K562 (cell line): ENCODE data around the gene NDUFB10. TPM values are rescaled to one million over a fixed set of nuclear protein-coding genes. Genes with fewer than 3 reads are reported as not detected.

Experiments used
- ATAC-seq: fragments of 200-7000 bp; cut with Tn5 transposase; 3 replicates; pipeline ENCODE4 v1.9.1; 2020; ENCODE audit warnings: moderate library complexity
- BruUV-seq: library from RNA; stranded (reverse); fragments of 400-500 nt; replicated peaks from 2 replicates; lab custom pipeline; 2021; lab: Mats Ljungman, UMichigan
- CTCF ChIA-PET: fragments of 300-600 bp; formaldehyde crosslinking; extraction: SDS; loops from one replicate; lab custom pipeline; 2021; ENCODE audit warnings: low intra/inter-chr PET ratio; lab: Yijun Ruan, JAX
- POLR2A ChIA-PET: fragments of 300-600, 350-650 bp; sonication (Branson Sonifier 250); formaldehyde crosslinking; extraction: SDS; loops from one replicate; lab custom pipeline; 2021; ENCODE audit warnings: antibody characterized with exemption, inconsistent platforms; lab: Yijun Ruan, JAX
- DNase-seq, 4 experiments: peaks; one replicate each; pipeline versions ENCODE4 v3.0.0 to v3.0.0-alpha.2; 2011 to 2018; ENCODE audit warnings: low spot score in 3 of 4, mixed read lengths in 3 of 4; ENCODE audit errors: extremely low read depth in 1 of 4
- FAIRE-seq: peaks from 2 replicates; lab custom pipeline; 2011; peaks lifted over from hg19 to GRCh38; lab: Jason Lieb, UNC
- H2AFZ ChIP-seq: 2 replicates; pipeline ENCODE4 v1.6.0; 2011; ENCODE audit warnings: low read depth, low read length, control low read depth, inconsistent platforms
- H3K27ac ChIP-seq: fragments of 200-600 bp; 3 replicates; pipeline ENCODE4 v1.8.0; 2011; ENCODE audit warnings: low read depth, mild to moderate bottlenecking, control low read depth, inconsistent platforms, low read length, moderate library complexity, mixed read lengths; ENCODE audit errors: extremely low read depth
- H3K27me3 ChIP-seq, 2 experiments: fragments of 300-600 bp in 1 of 2; 2 replicates in 1 of 2; 3 replicates in 1 of 2; pipeline versions ENCODE4 v1.6.0 to v1.8.0; 2011; ENCODE audit warnings: inconsistent platforms in 2 of 2, low read length in 2 of 2, mild to moderate bottlenecking in 1 of 2, mixed read lengths in 1 of 2, moderate library complexity in 1 of 2; ENCODE audit not compliant: control insufficient read depth in 2 of 2, insufficient read depth in 2 of 2
- H3K36me3 ChIP-seq: fragments of 300-600 bp; 3 replicates; pipeline ENCODE4 v1.8.0; 2011; ENCODE audit warnings: mild to moderate bottlenecking, low read length, inconsistent platforms; ENCODE audit not compliant: control insufficient read depth, insufficient read depth
- H3K4me1 ChIP-seq, 2 experiments: fragments of 200-600 bp in 1 of 2; replicated peaks in 1 of 2; 2 replicates in 1 of 2; 3 replicates in 1 of 2; pipeline versions ENCODE4 v1.5.1 to v1.8.0; 2011; ENCODE audit warnings: inconsistent platforms in 2 of 2, low read length in 2 of 2, mild to moderate bottlenecking in 1 of 2, mixed read lengths in 1 of 2, moderate library complexity in 1 of 2; ENCODE audit not compliant: control insufficient read depth in 2 of 2, insufficient read depth in 2 of 2
- H3K4me2 ChIP-seq: 2 replicates; pipeline ENCODE4 v1.6.1; 2011; ENCODE audit warnings: low read length, control low read depth, inconsistent platforms, mixed read lengths; ENCODE audit not compliant: insufficient read depth
- H3K4me3 ChIP-seq: fragments of 200-600 bp; sonication (generic), shearing (Covaris generic); 2 replicates; pipeline ENCODE4 v1.5.1; 2016; ENCODE audit warnings: control low read depth, inconsistent platforms
- H3K79me2 ChIP-seq: fragments of 200-600 bp; 3 replicates; pipeline ENCODE4 v1.8.0; 2011; ENCODE audit warnings: low read length, inconsistent platforms; ENCODE audit not compliant: control insufficient read depth, insufficient read depth
- H3K9ac ChIP-seq, 2 experiments: 2 replicates each; pipeline versions ENCODE4 v1.6.0 to v1.6.1; 2011; ENCODE audit warnings: low read depth in 2 of 2, low read length in 2 of 2, control low read depth in 1 of 2, inconsistent platforms in 1 of 2, mild to moderate bottlenecking in 1 of 2, mixed read lengths in 1 of 2; ENCODE audit not compliant: insufficient read depth in 1 of 2
- H3K9me1 ChIP-seq: one replicate; pipeline ENCODE4 v1.6.0; 2011; ENCODE audit warnings: inconsistent platforms, mild to moderate bottlenecking, low read length, moderate library complexity; ENCODE audit not compliant: control insufficient read depth, insufficient read depth
- H3K9me3 ChIP-seq: replicated peaks from 2 replicates; pipeline ENCODE4 v1.5.1; 2011; ENCODE audit warnings: low read depth, low read length, inconsistent platforms; ENCODE audit not compliant: control insufficient read depth, insufficient read depth
- H4K20me1 ChIP-seq: replicated peaks from 2 replicates; pipeline ENCODE4 v1.6.1; 2011; ENCODE audit warnings: low read length, inconsistent platforms, mixed read lengths; ENCODE audit not compliant: control insufficient read depth, insufficient read depth
- C11orf30 ChIP-seq: fragments of 450-650 bp; IDR thresholded peaks from 2 replicates; pipeline ENCODE4 v1.6.1; 2016; ENCODE audit warnings: low read depth, mild to moderate bottlenecking
- EGR1 ChIP-seq: fragments of 450-650 bp; conservative IDR thresholded peaks from 2 replicates; pipeline ENCODE4 v1.6.1; 2017; ENCODE audit warnings: mild to moderate bottlenecking
- ETS1 ChIP-seq: conservative IDR thresholded peaks from 2 replicates; pipeline ENCODE4 v1.6.1; 2011; ENCODE audit warnings: low read depth, mild to moderate bottlenecking, low read length; ENCODE audit not compliant: control insufficient read depth
- FIP1L1 ChIP-seq: fragments of 200-400 bp; formaldehyde crosslinking; IDR thresholded peaks from 2 replicates; pipeline ENCODE4 v1.6.1; 2018; ENCODE audit warnings: mild to moderate bottlenecking, low read depth, low read length; ENCODE audit not compliant: poor library complexity, severe bottlenecking
- HLTF ChIP-seq: fragments of 450-650 bp; IDR thresholded peaks from 2 replicates; pipeline ENCODE4 v1.6.1; 2016
- MAFF ChIP-seq: IDR thresholded peaks from 2 replicates; pipeline ENCODE4 v1.6.1; 2012; ENCODE audit warnings: low read length, improper control_type of control experiment
- PCBP2 ChIP-seq: fragments of 200-400 bp; formaldehyde crosslinking; IDR thresholded peaks from 2 replicates; pipeline ENCODE4 v1.6.1; 2018; ENCODE audit warnings: low read length, low read depth, mild to moderate bottlenecking, moderate library complexity; ENCODE audit not compliant: poor library complexity, severe bottlenecking
- POLR2G ChIP-seq: fragments of 200-400 bp; formaldehyde crosslinking; IDR thresholded peaks from 2 replicates; pipeline ENCODE4 v1.6.1; 2017; ENCODE audit warnings: low read depth, mild to moderate bottlenecking, antibody characterized with exemption, low read length, moderate library complexity
- RBM22 ChIP-seq: fragments of 200-400 bp; formaldehyde crosslinking; IDR thresholded peaks from 2 replicates; pipeline ENCODE4 v1.6.1; 2018; ENCODE audit warnings: low read length, low read depth; ENCODE audit not compliant: poor library complexity, severe bottlenecking
- RFX5 ChIP-seq: IDR thresholded peaks from 2 replicates; pipeline ENCODE4 v1.6.1; 2011; ENCODE audit warnings: low read depth, mild to moderate bottlenecking, improper control_type of control experiment, low read length
- SNRNP70 ChIP-seq: fragments of 200-400 bp; formaldehyde crosslinking; optimal IDR thresholded peaks from 2 replicates; pipeline ENCODE3; 2017; ENCODE audit warnings: low read depth, low read length
- ZFP30 ChIP-seq: fragments of 250-450 bp; sonication (Bioruptor Pico); IDR thresholded peaks from 2 replicates; pipeline ENCODE4 v1.8.0; 2022; ENCODE audit warnings: moderate library complexity, mild to moderate bottlenecking, inconsistent platforms, borderline replicate concordance
- WGBS: fragments of 100-300 bp; shearing (Covaris generic); methylation state at CpG from one replicate; pipeline ENCODE4 v1.1.6; 2016; ENCODE audit warnings: low coverage, mixed read lengths; ENCODE audit not compliant: insufficient coverage; ENCODE audit errors: missing lambda C conversion rate; 5-methylcytosine and 5-hydroxymethylcytosine counted together
- in situ Hi-C: fragments of 300-500 bp; cut with MboI; formaldehyde crosslinking; loops from 4 replicates; pipeline ENCODE4 v1.15.0; 2018; ENCODE audit warnings: inconsistent platforms, mixed read lengths
- intact Hi-C: fragments of 100-400 bp; cut with micrococcal nuclease; formaldehyde crosslinking; loops from 2 replicates; pipeline ENCODE4 v1.14.2; 2022
- polyA plus RNA-seq, 8 experiments: library from polyadenylated mRNA; depleted of rRNA in 4 of 8; stranded (reverse) in 5 of 8; unstranded in 3 of 8; fragments of >200 nt; fragmentation: Nextera tagmentation in 2 of 8; fragmentation: Illumina TruSeq in 1 of 8; extraction: Ambion mirVana in 2 of 8; extraction: Trizol in 1 of 8; gene quantifications; 2 replicates each; pipeline versions ENCODE4 v1.2.1 to v1.2.3, GENCODE V29; 2011 to 2014; ENCODE audit warnings: inconsistent platforms in 1 of 8, missing spikeins in 1 of 8
- total RNA-seq, 7 experiments: library from RNA; depleted of rRNA in 6 of 7; stranded (reverse); fragments of >200 nt in 6 of 7; fragmentation: Illumina TruSeq in 2 of 7; extraction: Trizol in 2 of 7; gene quantifications; 2 replicates each; pipeline versions ENCODE4 v1.2.1 to v1.2.3, GENCODE V29; 2011 to 2021; ENCODE audit warnings: low replicate concordance in 1 of 7
- TF ChIP-seq, protein P1 (sequence below): IDR thresholded peaks from 2 replicates; pipeline ENCODE4 v1.6.1; 2012; ENCODE audit warnings: low read depth, low read length, improper control_type of control experiment, borderline replicate concordance
- TF ChIP-seq, protein P2 (sequence below): fragments of 450-650 bp; formaldehyde crosslinking; IDR thresholded peaks from 2 replicates; pipeline ENCODE4 v1.4.0; 2020; ENCODE audit warnings: mild to moderate bottlenecking
- TF ChIP-seq, protein P3 (sequence below): fragments of 450-650 bp; IDR thresholded peaks from 2 replicates; pipeline ENCODE4 v1.6.1; 2016; ENCODE audit warnings: low read depth, mild to moderate bottlenecking, moderate library complexity

NDUFB10 gene
- total and polyA plus RNA-seq, 9 of the 15 experiments (the other 6 are each of a cell fraction or from before 2014, with no cell fraction given), result 69.3 to 527 (median 161) TPM

DNA sequence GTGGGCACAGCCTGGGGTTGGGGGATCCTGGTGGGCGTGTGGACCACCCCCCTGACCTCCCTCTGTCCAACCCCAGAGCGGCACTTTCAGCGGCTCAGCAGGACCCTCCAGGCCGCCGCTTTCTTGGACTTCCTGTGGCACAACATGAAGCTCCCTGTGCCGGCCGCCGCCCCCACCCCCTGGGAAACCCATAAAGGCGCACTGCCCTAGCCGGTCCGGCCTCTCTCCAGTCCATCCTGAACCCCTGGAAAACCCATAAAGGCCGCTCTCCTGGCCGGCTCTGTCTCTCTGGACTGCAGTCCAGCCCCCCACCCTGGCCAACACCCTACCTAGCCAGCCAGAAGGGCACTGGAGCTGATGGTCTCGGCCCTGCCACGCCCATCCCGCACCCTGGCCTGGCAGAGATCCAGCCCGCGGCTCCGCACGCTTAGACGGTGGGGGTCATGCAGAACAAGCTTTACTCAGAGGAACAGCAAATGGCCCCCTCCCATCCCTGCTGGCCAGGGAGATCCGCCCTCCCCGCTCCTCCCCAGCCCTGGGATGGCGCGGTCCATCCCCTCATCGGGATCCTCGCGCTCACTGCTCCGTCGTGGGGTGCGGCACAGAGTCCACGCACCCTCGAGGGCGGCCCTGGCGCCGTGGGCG lies 19.3 kb downstream of the NDUFB10 start (continued):
- TF ChIP-seq, protein P1, sequence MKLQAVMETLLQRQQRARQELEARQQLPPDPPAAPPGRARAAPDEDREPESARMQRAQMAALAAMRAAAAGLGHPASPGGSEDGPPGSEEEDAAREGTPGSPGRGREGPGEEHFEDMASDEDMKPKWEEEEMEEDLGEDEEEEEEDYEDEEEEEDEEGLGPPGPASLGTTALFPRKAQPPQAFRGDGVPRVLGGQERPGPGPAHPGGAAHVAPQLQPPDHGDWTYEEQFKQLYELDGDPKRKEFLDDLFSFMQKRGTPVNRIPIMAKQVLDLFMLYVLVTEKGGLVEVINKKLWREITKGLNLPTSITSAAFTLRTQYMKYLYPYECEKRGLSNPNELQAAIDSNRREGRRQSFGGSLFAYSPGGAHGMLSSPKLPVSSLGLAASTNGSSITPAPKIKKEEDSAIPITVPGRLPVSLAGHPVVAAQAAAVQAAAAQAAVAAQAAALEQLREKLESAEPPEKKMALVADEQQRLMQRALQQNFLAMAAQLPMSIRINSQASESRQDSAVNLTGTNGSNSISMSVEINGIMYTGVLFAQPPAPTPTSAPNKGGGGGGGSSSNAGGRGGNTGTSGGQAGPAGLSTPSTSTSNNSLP, result no peak
- no peak for TF ChIP-seq C11orf30
- TF ChIP-seq, protein P2, sequence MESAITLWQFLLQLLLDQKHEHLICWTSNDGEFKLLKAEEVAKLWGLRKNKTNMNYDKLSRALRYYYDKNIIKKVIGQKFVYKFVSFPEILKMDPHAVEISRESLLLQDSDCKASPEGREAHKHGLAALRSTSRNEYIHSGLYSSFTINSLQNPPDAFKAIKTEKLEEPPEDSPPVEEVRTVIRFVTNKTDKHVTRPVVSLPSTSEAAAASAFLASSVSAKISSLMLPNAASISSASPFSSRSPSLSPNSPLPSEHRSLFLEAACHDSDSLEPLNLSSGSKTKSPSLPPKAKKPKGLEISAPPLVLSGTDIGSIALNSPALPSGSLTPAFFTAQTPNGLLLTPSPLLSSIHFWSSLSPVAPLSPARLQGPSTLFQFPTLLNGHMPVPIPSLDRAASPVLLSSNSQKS, result no peak
- TF ChIP-seq MAFF, result no peak
- no peak for TF ChIP-seq ZFP30

DNA sequence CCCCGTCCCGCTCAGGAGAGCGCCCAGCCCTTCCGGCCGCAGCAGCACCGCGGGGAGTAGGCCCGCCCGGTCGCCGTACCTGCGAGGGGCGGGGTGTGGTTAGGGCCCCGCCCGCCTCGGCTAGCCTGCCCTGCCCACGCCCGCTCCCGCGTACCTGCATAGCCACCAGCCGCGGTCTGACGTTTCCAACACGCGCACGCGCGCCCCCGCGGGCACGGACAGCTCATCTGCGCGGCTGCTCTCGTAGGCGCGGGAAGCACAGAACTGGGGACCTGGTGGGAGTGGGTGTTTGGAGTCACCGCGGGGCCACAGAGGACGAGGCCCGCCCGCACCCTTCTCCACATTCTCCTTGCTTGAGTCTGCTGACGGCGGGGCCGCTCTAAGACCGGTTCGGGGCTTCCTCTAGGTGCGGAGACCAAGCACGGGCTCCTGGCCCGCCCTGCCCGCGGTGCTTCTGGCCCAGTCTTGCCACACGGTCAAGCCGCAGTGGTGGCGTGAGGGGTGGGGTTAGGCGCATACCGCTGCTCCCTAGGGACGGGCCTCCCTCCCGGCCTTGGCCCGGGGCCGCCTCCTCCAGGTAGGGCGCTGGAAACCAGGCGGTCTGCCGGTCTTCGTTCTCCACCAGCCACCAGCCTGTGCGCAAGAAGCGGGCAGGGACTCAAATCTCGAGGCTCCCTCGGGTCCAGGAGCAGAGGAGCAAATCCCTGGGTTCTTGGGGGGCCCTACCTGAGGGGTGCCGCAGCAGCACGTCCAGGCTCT lies 20.1 kb downstream of the NDUFB10 start:
- Histone ChIP-seq H3K4me1 (peaks cover 0 to 84% of the 10 kb centered on the region in 2 experiments; a peak in 2 of 5 replicates), H3K27me3 (no peaks in the 10 kb centered on the region), H3K9me1 (no peaks in the 10 kb centered on the region), H3K4me2 (no peak overlapping the region), H3K36me3 (peaks cover 50% of the 10 kb centered on the region; the same call in 2 of the 3 replicates), H3K4me3 (no peak overlapping the region), H2AFZ (no peak overlapping the region), H3K9ac (no peak overlapping the region), H3K79me2 (peaks cover 1% of the 10 kb centered on the region; the same call in 1 of the 3 replicates), H4K20me1 (no peaks in the 10 kb centered on the region), H3K27ac (no peak overlapping the region), H3K9me3 (no peaks in the 10 kb centered on the region)
- CTCF ChIA-PET, result no interaction called here
- POLR2A ChIA-PET, result interaction anchor here (0.6 to 10.2 kb wide), 3 partner anchors 7 to 36 kb away, joined by 3 to 103 read pairs (median 4); partner anchors contain the start of genes RNF151, RPS2 and TBL3
- FAIRE-seq (no peak), ATAC-seq (no peak), DNase-seq (peak in 2 of 4 experiments; percentile 17 to 44)
- no TSS peak for BruUV-seq
- intact Hi-C loops, result no loop called here
- 96% methylated on average over 41 of the region's 70 CpGs for WGBS
- in situ Hi-C loops, result no loop called here
- TF ChIP-seq POLR2G, result peak; percentile 2; the same call in 1 of the 2 replicates
- no peak for TF ChIP-seq HLTF
- TF ChIP-seq ETS1, result no peak
- no peak for TF ChIP-seq SNRNP70
- no peak for TF ChIP-seq RFX5
- TF ChIP-seq EGR1, result no peak
- TF ChIP-seq PCBP2, result no peak
- peak; percentile 21 for TF ChIP-seq RBM22
- TF ChIP-seq, protein P3, sequence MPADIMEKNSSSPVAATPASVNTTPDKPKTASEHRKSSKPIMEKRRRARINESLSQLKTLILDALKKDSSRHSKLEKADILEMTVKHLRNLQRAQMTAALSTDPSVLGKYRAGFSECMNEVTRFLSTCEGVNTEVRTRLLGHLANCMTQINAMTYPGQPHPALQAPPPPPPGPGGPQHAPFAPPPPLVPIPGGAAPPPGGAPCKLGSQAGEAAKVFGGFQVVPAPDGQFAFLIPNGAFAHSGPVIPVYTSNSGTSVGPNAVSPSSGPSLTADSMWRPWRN, result no peak
- TF ChIP-seq FIP1L1, result peak; percentile 26
